Endothelial cell of umbilical vein (primary cell): Measurements from ENCODE around the gene PDE7B. TPM values are rescaled to one million over a fixed set of nuclear protein-coding genes. Genes with fewer than 3 reads are reported as not detected.

Experiments used
- BruUV-seq: library from RNA; stranded (reverse); fragments of 400-500 nt; replicated peaks from 2 replicates; lab custom pipeline; 2021; lab: Mats Ljungman, UMichigan
- CTCF ChIA-PET: fragments of 300-600, 350-600 bp; sonication (Branson Sonifier 250); formaldehyde crosslinking; loops from one replicate; lab custom pipeline; 2021; ENCODE audit warnings: antibody characterized with exemption, inconsistent platforms; lab: Charles Lee
- POLR2A ChIA-PET: fragments of 300-600, 350-600 bp; sonication (Branson Sonifier 250); formaldehyde crosslinking; loops from one replicate; lab custom pipeline; 2021; ENCODE audit warnings: antibody characterized with exemption, inconsistent platforms; lab: Charles Lee
- DNase-seq: peaks from one replicate; pipeline ENCODE4 v3.0.0-alpha.2; 2011; ENCODE audit warnings: low read depth, low spot score
- FAIRE-seq: peaks from 2 replicates; lab custom pipeline; 2011; peaks lifted over from hg19 to GRCh38; lab: Jason Lieb, UNC
- H2AFZ ChIP-seq: 2 replicates; pipeline ENCODE4 v1.6.0; 2012; ENCODE audit warnings: low read depth, low read length, control low read depth, inconsistent platforms
- H3K27ac ChIP-seq: 2 replicates; pipeline ENCODE4 v1.5.1; 2011; ENCODE audit warnings: low read depth, mild to moderate bottlenecking, control low read depth, low read length, moderate library complexity; ENCODE audit not compliant: insufficient read depth
- H3K27me3 ChIP-seq, 2 experiments: 2 replicates each; pipeline versions ENCODE4 v1.6.0 to v1.6.1; 2011; ENCODE audit warnings: low read length in 2 of 2, mixed read lengths in 1 of 2; ENCODE audit not compliant: control insufficient read depth in 2 of 2, insufficient read depth in 2 of 2
- H3K36me3 ChIP-seq, 2 experiments: 2 replicates in 1 of 2; 3 replicates in 1 of 2; pipeline ENCODE4 v1.5.1; 2011; ENCODE audit warnings: low read length in 2 of 2, mild to moderate bottlenecking in 1 of 2, moderate library complexity in 1 of 2; ENCODE audit not compliant: control insufficient read depth in 2 of 2, insufficient read depth in 2 of 2; ENCODE audit errors: extremely low read depth in 1 of 2
- H3K4me1 ChIP-seq: 3 replicates; pipeline ENCODE4 v1.5.1; 2011; ENCODE audit warnings: mild to moderate bottlenecking, low read length; ENCODE audit not compliant: control insufficient read depth, insufficient read depth; ENCODE audit errors: extremely low read depth
- H3K4me2 ChIP-seq: 2 replicates; pipeline ENCODE4 v1.6.1; 2011; ENCODE audit warnings: low read length, control low read depth, mixed read lengths; ENCODE audit not compliant: insufficient read depth
- H3K4me3 ChIP-seq, 3 experiments: fragments of 200-600 bp in 1 of 3; sonication (generic), shearing (Covaris generic) in 1 of 3; replicated peaks in 1 of 3; 2 replicates each; pipeline ENCODE4 v1.5.1; 2011 to 2016; ENCODE audit warnings: control low read depth in 3 of 3, low read length in 3 of 3, mild to moderate bottlenecking in 2 of 3, inconsistent platforms in 1 of 3, low read depth in 1 of 3, moderate library complexity in 1 of 3; ENCODE audit not compliant: insufficient read depth in 1 of 3
- H3K79me2 ChIP-seq: 2 replicates; pipeline ENCODE4 v1.6.0; 2012; ENCODE audit warnings: low read length, inconsistent platforms; ENCODE audit not compliant: control insufficient read depth, insufficient read depth
- H3K9ac ChIP-seq: replicated peaks from 2 replicates; pipeline ENCODE3; 2011; ENCODE audit warnings: low read length, control low read depth; ENCODE audit not compliant: insufficient read depth; ENCODE audit errors: extremely low read depth
- H3K9me1 ChIP-seq: replicated peaks from 3 replicates; pipeline ENCODE4 v1.6.0; 2011; ENCODE audit warnings: mild to moderate bottlenecking, low read length; ENCODE audit not compliant: control insufficient read depth, insufficient read depth; ENCODE audit errors: extremely low read depth
- H3K9me3 ChIP-seq: replicated peaks from 2 replicates; pipeline ENCODE4 v1.5.1; 2012; ENCODE audit warnings: low read length, inconsistent platforms; ENCODE audit not compliant: control insufficient read depth, insufficient read depth
- H4K20me1 ChIP-seq: replicated peaks from 2 replicates; pipeline ENCODE3; 2011; ENCODE audit warnings: mild to moderate bottlenecking, low read length; ENCODE audit not compliant: control insufficient read depth, insufficient read depth; ENCODE audit errors: extremely low read depth
- EZH2 ChIP-seq: IDR thresholded peaks from 2 replicates; pipeline ENCODE4 v1.6.1; 2012; ENCODE audit warnings: borderline replicate concordance, low read depth, mild to moderate bottlenecking, moderate library complexity, low read length, inconsistent platforms; ENCODE audit not compliant: severe bottlenecking
- FOS ChIP-seq: IDR thresholded peaks from 2 replicates; pipeline ENCODE4 v1.6.1; 2011; ENCODE audit warnings: mild to moderate bottlenecking, low read length, moderate library complexity, borderline replicate concordance; ENCODE audit not compliant: insufficient read depth
- GATA2 ChIP-seq: IDR thresholded peaks from 2 replicates; pipeline ENCODE4 v1.7.0; 2011; ENCODE audit warnings: low read depth, mild to moderate bottlenecking, moderate library complexity, mixed read lengths, low read length; ENCODE audit not compliant: insufficient read length, insufficient read depth
- JUN ChIP-seq: IDR thresholded peaks from 2 replicates; pipeline ENCODE4 v1.6.1; 2011; ENCODE audit warnings: borderline replicate concordance, low read depth; ENCODE audit not compliant: insufficient read length, insufficient read depth
- MYC ChIP-seq: IDR thresholded peaks from one replicate; pipeline ENCODE4 v1.6.1; 2011; ENCODE audit warnings: mild to moderate bottlenecking, low read depth, low read length
- POLR2A ChIP-seq: IDR thresholded peaks from 2 replicates; pipeline ENCODE4 v1.6.1; 2012; ENCODE audit warnings: low read depth, mild to moderate bottlenecking, control low read depth, low read length
- POLR2AphosphoS5 ChIP-seq: IDR thresholded peaks from 2 replicates; pipeline ENCODE4 v1.6.1; 2012; ENCODE audit warnings: low read depth, mild to moderate bottlenecking, control low read depth, low read length, moderate library complexity; ENCODE audit not compliant: insufficient read depth
- dilution Hi-C: fragments of 300-500 bp; cut with MboI; formaldehyde crosslinking; loops from one replicate; pipeline ENCODE4 v1.15.0; 2019; ENCODE audit warnings: low sequenced_read_pairs; ENCODE audit not compliant: extremely low pct_ligation_motif_present
- intact Hi-C: fragments of 100-400 bp; cut with micrococcal nuclease; formaldehyde crosslinking; loops from one replicate; pipeline ENCODE4 v1.10.0; 2022
- polyA plus RNA-seq, 4 experiments: library from polyadenylated mRNA; depleted of rRNA in 3 of 4; stranded (reverse) in 3 of 4; unstranded in 1 of 4; fragments of >200 nt; gene quantifications; 2 replicates each; pipeline versions ENCODE4 v1.2.1 to v1.2.3, GENCODE V29; 2011 to 2012; ENCODE audit warnings: missing spikeins in 1 of 4
- total RNA-seq: library from RNA; stranded (reverse); gene quantifications from 2 replicates; pipeline ENCODE4 v1.2.3, GENCODE V29; 2021
- TF ChIP-seq, protein P1 (sequence below), 2 donors: IDR thresholded peaks; 1 replicate in 1 of 2; 2 replicates in 1 of 2; pipeline ENCODE4 v1.5.1; 2011; ENCODE audit warnings: low read length in 2 of 2, mild to moderate bottlenecking in 2 of 2, moderate library complexity in 2 of 2, control low read depth in 1 of 2, inconsistent platforms in 1 of 2, low read depth in 1 of 2; ENCODE audit not compliant: insufficient read depth in 1 of 2; ENCODE audit errors: extremely low read depth in 1 of 2
- TF ChIP-seq, protein P2 (sequence below): IDR thresholded peaks from 2 replicates; pipeline ENCODE4 v1.6.1; 2011; ENCODE audit not compliant: insufficient read depth, insufficient read length

The PDE7B gene
- total and polyA plus RNA-seq, 2 donors (not counting 3 experiments of a cell fraction or from before 2014, with no cell fraction given): 20.6 to 25.1 TPM

GRCh38 chr6:136095986-136096385 lies 244.5 kb downstream of the PDE7B start:
- H3K9ac ChIP-seq: no peak overlapping the region
- dilution Hi-C loops: no loop called here
- TF ChIP-seq FOS: no peak
- TF ChIP-seq MYC: no peak
- TF ChIP-seq JUN: no peak
- TF ChIP-seq, protein P1, sequence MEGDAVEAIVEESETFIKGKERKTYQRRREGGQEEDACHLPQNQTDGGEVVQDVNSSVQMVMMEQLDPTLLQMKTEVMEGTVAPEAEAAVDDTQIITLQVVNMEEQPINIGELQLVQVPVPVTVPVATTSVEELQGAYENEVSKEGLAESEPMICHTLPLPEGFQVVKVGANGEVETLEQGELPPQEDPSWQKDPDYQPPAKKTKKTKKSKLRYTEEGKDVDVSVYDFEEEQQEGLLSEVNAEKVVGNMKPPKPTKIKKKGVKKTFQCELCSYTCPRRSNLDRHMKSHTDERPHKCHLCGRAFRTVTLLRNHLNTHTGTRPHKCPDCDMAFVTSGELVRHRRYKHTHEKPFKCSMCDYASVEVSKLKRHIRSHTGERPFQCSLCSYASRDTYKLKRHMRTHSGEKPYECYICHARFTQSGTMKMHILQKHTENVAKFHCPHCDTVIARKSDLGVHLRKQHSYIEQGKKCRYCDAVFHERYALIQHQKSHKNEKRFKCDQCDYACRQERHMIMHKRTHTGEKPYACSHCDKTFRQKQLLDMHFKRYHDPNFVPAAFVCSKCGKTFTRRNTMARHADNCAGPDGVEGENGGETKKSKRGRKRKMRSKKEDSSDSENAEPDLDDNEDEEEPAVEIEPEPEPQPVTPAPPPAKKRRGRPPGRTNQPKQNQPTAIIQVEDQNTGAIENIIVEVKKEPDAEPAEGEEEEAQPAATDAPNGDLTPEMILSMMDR (IDR thresholded peaks at IDR 0.05; ENCODE audit: extremely low read depth in 1 of 2, insufficient read depth in 1 of 2, low read depth in 1 of 2, low read length in 2 of 2): no peak
- TF ChIP-seq, protein P2, sequence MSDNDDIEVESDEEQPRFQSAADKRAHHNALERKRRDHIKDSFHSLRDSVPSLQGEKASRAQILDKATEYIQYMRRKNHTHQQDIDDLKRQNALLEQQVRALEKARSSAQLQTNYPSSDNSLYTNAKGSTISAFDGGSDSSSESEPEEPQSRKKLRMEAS: no peak
- TF ChIP-seq POLR2AphosphoS5: no peak
- no peak for TF ChIP-seq GATA2
- TF ChIP-seq POLR2A: no peak
- TF ChIP-seq EZH2: no peak
- no peaks in the 10 kb centered on the region for H4K20me1 ChIP-seq
- no peaks in the 10 kb centered on the region for H3K36me3 ChIP-seq
- no peaks in the 10 kb centered on the region for H3K27me3 ChIP-seq
- ChIA-PET CTCF (no interaction called here), POLR2A (no interaction called here)
- peaks cover 17% of the 10 kb centered on the region for H3K4me1 ChIP-seq
- H2AFZ ChIP-seq: peak overlapping the region; percentile 49
- peak overlapping the region; percentile 32 for H3K4me2 ChIP-seq
- FAIRE-seq (peak; percentile 83), DNase-seq (peak; percentile 77)
- H3K9me1 ChIP-seq: no peaks in the 10 kb centered on the region
- H3K79me2 ChIP-seq: peaks cover 22% of the 10 kb centered on the region
- H3K4me3 ChIP-seq: no peak overlapping the region
- intact Hi-C loops: loop anchor here (1.0 kb wide), 1 partner anchor 8 kb away; no protein-coding TSS in a partner anchor
- peak overlapping the region; percentile 22 for H3K27ac ChIP-seq
- no TSS peak for BruUV-seq
- H3K9me3 ChIP-seq: no peaks in the 10 kb centered on the region
